GM21360 (cell line): ENCODE results near the gene EIF5A.

Experiments used
- ATAC-seq: cut with Tn5 transposase; IDR thresholded peaks from one replicate; pipeline ENCODE4 v1.9.1; 2021; ENCODE audit warnings: mild to moderate bottlenecking, moderate library complexity; ENCODE audit not compliant: unreplicated experiment

The EIF5A gene

DNA sequence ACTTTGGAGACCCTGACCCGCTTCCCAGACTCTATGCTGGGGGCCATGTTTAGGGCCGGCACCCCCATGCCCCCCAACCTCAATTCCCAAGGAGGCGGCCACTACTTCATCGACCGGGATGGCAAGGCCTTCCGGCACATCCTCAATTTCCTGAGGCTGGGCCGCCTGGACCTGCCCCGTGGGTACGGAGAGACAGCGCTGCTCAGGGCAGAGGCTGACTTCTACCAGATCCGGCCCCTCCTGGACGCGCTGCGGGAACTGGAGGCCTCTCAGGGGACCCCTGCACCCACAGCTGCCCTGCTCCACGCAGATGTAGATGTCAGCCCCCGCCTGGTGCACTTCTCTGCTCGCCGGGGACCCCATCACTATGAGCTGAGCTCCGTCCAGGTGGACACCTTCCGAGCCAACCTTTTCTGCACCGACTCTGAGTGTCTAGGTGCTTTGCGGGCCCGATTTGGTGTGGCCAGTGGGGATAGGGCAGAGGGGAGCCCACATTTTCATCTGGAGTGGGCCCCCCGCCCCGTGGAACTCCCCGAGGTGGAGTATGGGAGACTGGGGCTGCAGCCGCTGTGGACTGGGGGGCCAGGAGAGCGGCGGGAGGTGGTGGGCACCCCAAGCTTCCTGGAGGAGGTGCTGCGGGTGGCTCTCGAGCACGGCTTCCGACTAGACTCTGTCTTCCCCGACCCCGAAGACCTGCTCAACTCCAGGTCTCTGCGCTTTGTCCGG lies 45.6 kb downstream of the EIF5A start:
- no peak for ATAC-seq

DNA sequence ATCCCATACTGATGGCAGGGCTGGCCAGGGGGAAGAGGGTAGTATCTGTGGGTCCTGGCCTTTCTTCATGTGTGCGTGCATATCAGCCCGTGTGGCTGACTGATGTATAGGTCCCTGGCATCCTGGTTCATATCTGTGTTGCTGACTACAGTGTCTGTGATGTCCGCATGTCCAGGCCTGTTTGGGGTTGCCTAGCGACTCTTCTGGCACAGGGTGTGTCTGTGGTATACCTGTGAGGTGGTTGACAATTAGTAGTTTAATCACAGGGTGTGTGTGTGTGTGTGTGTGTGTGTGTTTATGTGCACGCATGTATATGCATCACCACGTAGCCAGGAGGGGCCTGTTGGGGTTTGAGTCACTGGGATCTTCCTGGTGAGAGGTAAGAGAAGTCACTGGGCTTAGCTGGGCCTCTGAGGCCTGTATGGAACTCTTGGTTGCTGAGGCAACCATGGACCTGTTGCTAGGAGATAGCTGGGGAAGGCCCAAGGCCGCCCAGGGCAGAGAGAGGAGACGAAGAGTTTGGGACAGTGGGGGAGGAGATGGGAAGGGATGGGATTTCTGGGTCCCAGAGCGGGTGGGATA lies 46.9 kb downstream of the EIF5A start:
- no peak for ATAC-seq

DNA sequence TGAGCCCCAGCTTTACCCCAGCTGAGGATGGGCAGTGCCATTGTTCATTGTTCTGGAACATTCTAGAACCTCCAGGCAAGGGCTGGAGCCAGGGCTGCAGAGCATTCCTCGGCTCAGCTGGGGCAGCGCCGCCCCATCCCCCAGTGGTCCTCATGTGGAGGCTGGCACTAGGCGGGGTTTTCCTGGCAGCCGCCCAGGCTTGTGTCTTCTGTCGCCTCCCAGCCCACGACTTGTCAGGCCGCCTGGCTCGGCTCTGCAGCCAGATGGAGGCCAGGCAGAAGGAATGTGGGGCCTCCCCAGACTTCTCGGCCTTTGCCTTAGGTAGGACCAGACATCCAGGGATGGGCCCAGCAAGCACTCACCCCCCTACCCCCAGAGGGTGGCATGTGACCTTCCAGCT lies 47.6 kb downstream of the EIF5A start, which contains the start of gene TMEM95:
Gene TMEM95 (plus strand): TSS at position 104 of the 400 bp plus-strand sequence. CDS start 49 bp downstream, at position 153.
- no peak for ATAC-seq

DNA sequence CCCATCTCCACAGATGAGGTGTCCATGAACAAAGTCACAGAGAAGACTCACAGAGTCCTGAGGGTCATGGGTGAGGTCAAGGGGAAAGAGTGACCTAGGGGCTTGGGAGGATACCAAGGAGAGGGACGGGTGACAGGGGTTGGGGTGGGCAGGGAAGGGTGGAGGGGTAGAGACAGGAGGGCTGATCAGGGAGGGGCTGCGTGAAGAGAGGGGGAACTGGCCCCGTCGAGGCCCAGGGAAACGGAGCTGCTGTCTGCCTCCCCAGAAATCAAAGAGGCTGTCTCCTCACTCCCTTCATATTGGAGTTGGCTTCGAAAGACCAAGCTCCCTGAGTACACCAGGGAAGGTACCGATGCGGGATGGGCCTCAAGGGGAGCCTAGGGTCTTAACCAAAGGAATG lies 48.1 kb downstream of the EIF5A start:
- ATAC-seq = no peak

DNA sequence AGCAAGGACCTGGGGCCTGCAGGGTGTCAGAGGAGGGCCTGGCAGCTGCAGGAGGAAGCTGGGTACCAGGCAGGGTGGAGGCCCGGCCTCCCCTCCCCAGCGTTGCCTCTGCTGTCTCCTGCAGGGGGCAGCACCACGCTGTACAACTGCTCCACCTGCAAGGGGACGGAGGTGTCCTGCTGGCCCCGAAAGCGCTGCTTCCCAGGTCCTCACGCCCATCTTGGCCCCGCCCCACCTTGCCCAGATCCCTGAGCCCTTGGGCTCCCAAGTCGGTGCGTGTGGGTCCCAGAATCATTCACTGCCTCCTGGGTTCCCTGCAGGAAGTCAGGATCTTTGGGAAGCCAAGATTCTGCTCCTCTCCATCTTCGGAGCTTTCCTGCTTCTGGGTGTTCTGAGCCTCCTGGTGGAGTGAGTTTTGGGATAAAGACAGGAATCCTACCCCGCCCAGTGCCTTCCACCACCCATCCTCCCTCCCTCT lies 48.7 kb downstream of the EIF5A start:
- no peak for ATAC-seq

DNA sequence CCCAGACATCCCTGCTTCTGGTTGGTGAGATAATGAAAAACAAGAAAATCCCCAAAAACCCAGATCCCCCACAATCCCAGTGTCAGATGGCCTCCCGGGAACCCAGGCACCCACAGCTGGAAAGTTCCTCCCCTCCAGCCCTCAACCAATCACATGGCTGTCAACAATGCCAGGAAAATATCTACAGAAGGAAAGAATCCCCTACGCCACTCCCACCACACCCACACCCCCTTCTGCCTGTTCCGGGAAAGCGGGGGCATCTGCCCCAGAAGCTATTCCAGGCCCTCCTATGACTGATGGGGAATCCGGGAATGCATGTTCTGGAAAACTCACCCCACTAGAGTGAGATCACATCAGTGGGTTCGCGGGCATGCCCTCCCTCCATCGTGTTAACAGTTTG lies 49.3 kb downstream of the EIF5A start:
- no peak for ATAC-seq

DNA sequence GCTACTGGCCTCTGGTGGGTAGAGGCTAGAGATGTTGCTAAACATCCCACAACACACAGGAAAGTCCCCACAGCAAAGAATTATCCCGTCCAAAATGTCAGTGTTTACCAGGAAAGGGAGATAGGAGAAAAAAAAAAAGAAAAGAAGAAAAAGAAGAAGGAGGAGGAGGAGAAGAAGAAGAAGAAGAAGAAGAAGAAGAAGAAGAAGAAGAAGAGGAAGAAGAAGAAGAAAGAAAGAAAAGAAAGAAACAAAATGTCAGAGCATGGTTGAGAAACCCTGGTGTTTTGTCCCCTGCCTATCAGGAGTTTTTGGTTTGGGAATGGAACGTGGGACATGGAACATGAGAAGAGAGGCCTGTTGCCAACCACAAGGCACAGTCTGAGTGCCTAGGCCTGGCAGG lies 50.0 kb downstream of the EIF5A start:
- no peak for ATAC-seq

DNA sequence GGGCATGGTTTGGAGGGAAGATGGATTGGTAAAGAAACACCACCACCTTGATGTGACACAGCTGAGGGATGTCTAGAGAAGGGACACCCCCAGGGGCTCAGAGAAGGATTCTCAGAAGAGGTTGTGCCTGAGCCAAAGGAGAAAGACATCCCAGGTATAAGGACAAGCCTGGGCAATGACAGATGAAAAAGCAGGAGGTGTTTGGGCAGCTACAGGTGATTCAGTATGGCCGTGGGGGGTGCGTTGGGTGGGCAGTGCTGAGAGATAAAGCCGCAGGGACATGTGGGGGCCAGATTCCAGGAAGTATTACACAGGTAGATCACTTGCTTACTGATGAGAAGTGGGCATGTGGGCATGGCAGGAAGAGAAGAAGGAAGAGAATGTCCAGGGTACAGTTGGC lies 54.5 kb downstream of the EIF5A start:
- ATAC-seq = no peak
